ENCODE results near the gene HIVEP3.

- TF ChIP-seq CTCF (conservative IDR thresholded peaks at IDR 0.05) (no peak), EZH2 (IDR thresholded peaks at IDR 0.05; ENCODE audit: low read depth) (no peak)
Measured at GRCh38 chr1:41758904-41759548, 159.7 kb downstream of the HIVEP3 start.
